Measurements from ENCODE around the gene TEX22.

Gene TEX22

GRCh38 chr14:105392131-105393090 is 5.9 kb upstream of the TEX22 start:
- intact Hi-C loops (cut with DNase I): no loop called here
- no peak for DNase-seq

GRCh38 chr14:105393151-105393550 is 5.2 kb upstream of the TEX22 start:
- no peak for DNase-seq
- intact Hi-C loops (cut with DNase I): no loop called here

- intact Hi-C loops (cut with DNase I): no loop called here
- DNase-seq: peak in 2 of 42 donors; percentile 26 to 54
Observed at GRCh38 chr14:105394714-105395537, 3.4 kb upstream of the TEX22 start.

GRCh38 chr14:105395538-105395854 is 2.8 kb upstream of the TEX22 start:
- intact Hi-C loops (cut with DNase I): no loop called here
- no peak for DNase-seq

GRCh38 chr14:105397350-105397931 is 897 bp upstream of the TEX22 start:
- DNase-seq: no peak
- intact Hi-C loops (cut with DNase I): no loop called here

GRCh38 chr14:105398726-105399465 is 558 bp downstream of the TEX22 start:
- DNase-seq: no peak
- intact Hi-C loops (cut with DNase I): no loop called here

- no peak for DNase-seq
- intact Hi-C loops (cut with DNase I): no loop called here
Observed at GRCh38 chr14:105399466-105399775, 1.1 kb downstream of the TEX22 start.

DNA sequence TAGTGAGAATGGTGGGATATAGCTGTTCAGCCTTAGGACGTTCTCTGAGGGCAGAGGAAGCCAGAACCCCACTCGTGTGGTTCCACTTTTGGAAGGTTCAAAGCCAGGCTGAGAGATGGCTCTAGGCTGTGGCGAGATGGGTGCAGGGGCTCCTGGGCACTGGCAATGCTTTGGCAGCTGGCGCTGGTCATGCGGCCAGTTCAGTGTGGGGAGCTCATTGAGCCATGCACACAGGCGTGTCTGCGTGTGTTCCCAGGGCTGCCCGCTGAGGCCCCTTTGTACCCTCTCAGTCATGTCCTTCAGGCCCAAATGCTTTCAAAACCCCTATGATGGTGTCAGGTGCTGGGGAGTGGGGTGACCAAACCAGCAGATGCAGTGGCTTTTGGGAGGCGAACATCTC is 1.7 kb downstream of the TEX22 start:
- no peak for DNase-seq
- intact Hi-C loops (cut with DNase I): no loop called here

GRCh38 chr14:105401699-105402098 is 3.4 kb downstream of the TEX22 start:
- DNase-seq: no peak
- intact Hi-C loops (cut with DNase I): no loop called here

- no peak for DNase-seq
- intact Hi-C loops (cut with DNase I): no loop called here
Observed at GRCh38 chr14:105408592-105408991, 10.3 kb downstream of the TEX22 start.

DNA sequence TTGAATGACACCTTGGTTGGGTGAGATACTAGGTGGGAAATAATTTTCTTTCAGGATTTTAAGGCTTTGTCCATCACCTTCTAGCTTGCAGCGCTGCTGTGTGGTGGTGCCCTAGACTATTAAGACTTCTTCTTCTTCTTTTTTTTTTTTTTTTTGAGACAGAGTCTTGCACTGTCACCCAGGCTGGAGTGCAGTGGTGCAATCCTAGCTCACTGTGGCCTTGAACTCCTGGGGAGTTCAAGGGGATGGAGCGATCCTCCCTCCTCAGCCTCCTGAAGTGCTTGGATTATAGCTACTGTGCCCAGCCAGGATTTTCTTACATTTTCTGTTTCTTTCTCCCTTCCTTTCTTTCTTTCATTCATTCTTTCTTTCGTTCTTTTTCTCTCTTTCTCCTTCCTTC is 11.0 kb downstream of the TEX22 start:
- intact Hi-C loops (cut with DNase I): no loop called here
- DNase-seq: no peak

DNA sequence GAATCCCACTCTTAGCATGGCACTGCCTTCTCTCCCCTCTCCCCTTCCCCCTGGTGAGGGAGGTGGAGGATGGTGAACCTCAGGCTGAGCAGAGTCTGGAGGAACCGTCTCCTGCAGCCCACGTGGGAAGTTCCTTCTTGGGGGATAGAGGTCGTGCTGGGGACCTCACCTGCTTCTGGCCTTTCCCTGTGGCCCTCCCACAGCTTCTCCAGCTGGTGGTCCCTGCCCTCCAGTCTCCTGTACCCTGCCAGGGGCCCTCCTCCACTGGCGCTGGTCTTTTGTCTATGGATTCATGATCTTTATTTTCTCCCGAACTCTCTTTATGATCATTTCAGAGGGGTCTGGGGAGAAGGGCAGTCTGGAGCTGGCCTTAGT is 12.3 kb downstream of the TEX22 start:
- intact Hi-C loops (cut with DNase I): loop anchor here (5.0 kb wide), 1 partner anchor 62 kb away; the partner anchor contains the start of gene CRIP2
- no peak for DNase-seq

GRCh38 chr14:105411017-105411941 is 12.9 kb downstream of the TEX22 start:
- DNase-seq: peak in 10 of 42 donors; percentile 27 to 66 (median 58)
- intact Hi-C loops (cut with DNase I): loop anchor here (5.0 kb wide), 1 partner anchor 61 kb away; the partner anchor contains the start of gene CRIP2

GRCh38 chr14:105411985-105412770 is 13.8 kb downstream of the TEX22 start:
- no peak for DNase-seq
- intact Hi-C loops (cut with DNase I): loop anchor here (5.0 kb wide), 1 partner anchor 60 kb away; the partner anchor contains the start of gene CRIP2

- intact Hi-C loops (cut with DNase I): loop anchor here (5.0 kb wide), 1 partner anchor 59 kb away; the partner anchor contains the start of gene CRIP2
Observed at GRCh38 chr14:105412771-105413543, 14.6 kb downstream of the TEX22 start.

GRCh38 chr14:105413544-105413886 is 15.2 kb downstream of the TEX22 start:
- DNase-seq: peak in 16 of 42 donors; percentile 39 to 78 (median 63)

More at GRCh38 chr14:105412771-105413543, 14.6 kb downstream of the TEX22 start:
- no peak for DNase-seq

More at GRCh38 chr14:105413544-105413886, 15.2 kb downstream of the TEX22 start:
- intact Hi-C loops (cut with DNase I): loop anchor here (5.0 kb wide), 1 partner anchor 59 kb away; the partner anchor contains the start of gene CRIP2

All from head of caudate nucleus (tissue), 42 donors.